ENCODE results near the gene USHBP1.

GRCh38 chr19:17232258-17232657 lies 32.3 kb downstream of the USHBP1 start:
- TF ChIP-seq POLR2A (IDR thresholded peaks at IDR 0.05) (no peak), CTCF (IDR thresholded peaks at IDR 0.05) (no peak)

Data from vagina (tissue), 2 donors.